Muscle layer of duodenum (tissue), 2 donors: ENCODE data around the gene IL1RAPL1.

Experiments used
- H3K27ac ChIP-seq: one replicate; pipeline ENCODE4 v1.7.0; 2013; ENCODE audit warnings: mild to moderate bottlenecking, low read length
- H3K27me3 ChIP-seq: one replicate; pipeline ENCODE4 v1.7.0; 2013; ENCODE audit warnings: low read depth, mild to moderate bottlenecking, control low read depth, low read length
- H3K36me3 ChIP-seq, 2 donors: one replicate each; pipeline ENCODE4 v1.7.0; 2013; ENCODE audit warnings: low read length in 2 of 2, control low read depth in 1 of 2, mild to moderate bottlenecking in 1 of 2; ENCODE audit not compliant: insufficient read depth in 2 of 2, control insufficient read depth in 1 of 2
- H3K4me1 ChIP-seq, 2 donors: one replicate each; pipeline ENCODE4 v1.7.0; 2013; ENCODE audit warnings: low read length in 2 of 2, mild to moderate bottlenecking in 2 of 2, control low read depth in 1 of 2, moderate library complexity in 1 of 2; ENCODE audit not compliant: insufficient read depth in 2 of 2, control insufficient read depth in 1 of 2
- H3K4me3 ChIP-seq, 2 donors: one replicate each; pipeline ENCODE4 v1.7.0; 2013; ENCODE audit warnings: low read length in 2 of 2, low read depth in 1 of 2, mild to moderate bottlenecking in 1 of 2
- H3K9me3 ChIP-seq, 2 donors: one replicate each; pipeline ENCODE4 v1.7.0; 2013; ENCODE audit warnings: low read length in 2 of 2, control low read depth in 1 of 2, mild to moderate bottlenecking in 1 of 2; ENCODE audit not compliant: control insufficient read depth in 1 of 2
- donor health status: healthy.

IL1RAPL1 gene

DNA sequence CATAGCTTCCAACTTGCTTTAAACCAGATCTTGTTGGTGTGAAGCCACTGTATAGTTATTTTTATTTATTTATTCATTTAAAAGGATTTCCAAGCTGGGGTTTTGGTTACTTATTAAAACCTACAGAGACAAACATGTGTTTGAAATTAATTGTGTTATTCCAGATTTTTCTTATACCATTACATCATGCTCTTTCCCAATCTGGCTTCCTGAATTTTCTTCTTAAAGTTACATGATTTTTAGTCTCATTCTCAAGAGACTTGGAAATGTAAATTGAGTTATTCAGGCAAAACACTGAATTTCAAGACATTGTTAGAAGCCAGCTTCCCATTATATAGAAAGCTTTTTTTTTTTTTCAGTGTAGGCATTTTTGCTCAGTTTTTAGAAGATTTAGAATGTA, 381.9 kb downstream of the IL1RAPL1 start:
- H3K36me3 ChIP-seq, result no peaks in the 10 kb centered on the region
- H3K9me3 ChIP-seq, result no peaks in the 10 kb centered on the region

GRCh38 chrX:28979877-28980276, 392.6 kb downstream of the IL1RAPL1 start:
- Histone ChIP-seq H3K27me3 (no peaks in the 10 kb centered on the region), H3K36me3 (no peaks in the 10 kb centered on the region), H3K27ac (no peak overlapping the region), H3K4me3 (no peak overlapping the region), H3K9me3 (no peaks in the 10 kb centered on the region), H3K4me1 (no peaks in the 10 kb centered on the region)

More for the DNA sequence above, 381.9 kb downstream of the IL1RAPL1 start:
- Histone ChIP-seq H3K27me3 (no peaks in the 10 kb centered on the region), H3K4me1 (no peaks in the 10 kb centered on the region), H3K4me3 (no peak overlapping the region), H3K27ac (no peak overlapping the region)

DNA sequence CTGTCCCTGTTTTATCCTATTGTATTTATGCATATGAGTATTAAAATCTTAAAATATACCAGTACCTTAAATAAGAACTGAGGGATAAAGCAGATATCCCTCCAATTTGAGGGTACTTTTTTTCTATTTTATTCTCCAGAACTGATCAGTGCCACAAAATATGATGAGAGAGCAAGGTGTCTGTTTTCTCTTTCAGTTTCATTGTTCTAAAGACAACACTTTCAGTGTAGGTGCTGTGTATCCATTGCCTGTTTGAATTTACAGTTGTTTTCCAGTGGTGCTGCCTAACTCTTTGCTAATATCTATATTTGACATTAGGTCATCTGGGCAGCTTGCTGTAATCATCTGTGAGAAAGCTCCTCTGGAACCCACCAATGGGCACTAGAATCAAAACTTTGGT, 394.7 kb downstream of the IL1RAPL1 start:
- H3K27ac ChIP-seq, result no peak overlapping the region
- no peaks in the 10 kb centered on the region for H3K4me1 ChIP-seq
- no peaks in the 10 kb centered on the region for H3K36me3 ChIP-seq
- no peak overlapping the region for H3K4me3 ChIP-seq
- no peaks in the 10 kb centered on the region for H3K9me3 ChIP-seq
- H3K27me3 ChIP-seq, result no peaks in the 10 kb centered on the region

DNA sequence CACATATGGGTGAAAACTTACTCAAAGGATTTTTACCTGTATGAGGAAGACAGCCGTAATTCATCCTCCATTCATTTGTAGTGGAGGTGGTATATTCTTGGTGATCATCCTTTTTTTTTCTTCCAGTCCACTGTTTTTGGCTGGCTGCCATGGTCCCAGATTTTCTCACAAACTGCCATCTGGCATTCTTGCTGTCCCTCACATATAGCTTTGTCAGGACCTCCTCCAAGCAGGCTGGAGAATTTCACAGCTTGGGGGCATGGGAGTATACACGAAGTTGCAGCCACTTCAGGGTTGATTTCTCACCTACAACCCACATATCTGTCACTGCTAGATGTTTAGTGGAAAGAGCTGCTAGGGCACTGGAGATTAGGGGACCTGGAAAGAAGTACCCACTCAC, 401.0 kb downstream of the IL1RAPL1 start:
- Histone ChIP-seq H3K36me3 (no peaks in the 10 kb centered on the region), H3K4me3 (no peak overlapping the region), H3K9me3 (no peaks in the 10 kb centered on the region), H3K4me1 (no peaks in the 10 kb centered on the region), H3K27ac (no peak overlapping the region), H3K27me3 (no peaks in the 10 kb centered on the region)

- no peak overlapping the region for H3K27ac ChIP-seq
- no peaks in the 10 kb centered on the region for H3K27me3 ChIP-seq
- H3K4me3 ChIP-seq, result no peak overlapping the region
- no peaks in the 10 kb centered on the region for H3K4me1 ChIP-seq
- H3K9me3 ChIP-seq, result no peaks in the 10 kb centered on the region
- no peaks in the 10 kb centered on the region for H3K36me3 ChIP-seq
Measured at GRCh38 chrX:28997706-28998463, 410.6 kb downstream of the IL1RAPL1 start.

GRCh38 chrX:28998609-28999135, 411.4 kb downstream of the IL1RAPL1 start:
- no peaks in the 10 kb centered on the region for H3K27me3 ChIP-seq
- H3K4me3 ChIP-seq, result no peak overlapping the region

GRCh38 chrX:29012867-29013266, 425.6 kb downstream of the IL1RAPL1 start:
- Histone ChIP-seq H3K27me3 (no peaks in the 10 kb centered on the region), H3K9me3 (no peaks in the 10 kb centered on the region), H3K36me3 (no peaks in the 10 kb centered on the region), H3K4me3 (no peak overlapping the region), H3K4me1 (no peaks in the 10 kb centered on the region), H3K27ac (no peak overlapping the region)

More at GRCh38 chrX:28998609-28999135, 411.4 kb downstream of the IL1RAPL1 start:
- Histone ChIP-seq H3K4me1 (no peaks in the 10 kb centered on the region), H3K27ac (no peak overlapping the region), H3K36me3 (no peaks in the 10 kb centered on the region), H3K9me3 (no peaks in the 10 kb centered on the region)

- no peaks in the 10 kb centered on the region for H3K27me3 ChIP-seq
- H3K4me1 ChIP-seq, result no peaks in the 10 kb centered on the region
- H3K9me3 ChIP-seq, result no peaks in the 10 kb centered on the region
- H3K4me3 ChIP-seq, result no peak overlapping the region
- no peaks in the 10 kb centered on the region for H3K36me3 ChIP-seq
- H3K27ac ChIP-seq, result no peak overlapping the region
Measured at GRCh38 chrX:29023207-29023606, 436.0 kb downstream of the IL1RAPL1 start.

DNA sequence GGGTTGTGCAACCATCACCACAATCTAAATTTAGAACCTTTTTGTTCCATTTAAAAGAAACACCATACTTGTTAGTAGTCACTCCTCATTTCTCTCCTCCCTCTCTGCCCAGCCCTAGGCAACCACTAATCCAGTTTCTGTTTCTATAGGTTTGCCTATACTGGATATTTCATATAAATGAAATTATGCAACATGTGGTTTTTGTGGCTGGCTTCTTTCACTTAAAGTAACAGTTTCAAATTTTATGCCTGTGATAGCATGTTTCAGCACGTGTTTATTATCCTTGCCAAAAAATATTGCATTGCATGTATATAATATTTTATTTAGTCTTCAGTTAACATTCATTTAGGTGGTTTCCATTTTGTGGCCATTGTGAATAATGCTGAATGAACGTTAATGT, 437.6 kb downstream of the IL1RAPL1 start:
- no peak overlapping the region for H3K27ac ChIP-seq
- no peaks in the 10 kb centered on the region for H3K36me3 ChIP-seq
- no peaks in the 10 kb centered on the region for H3K27me3 ChIP-seq
- no peaks in the 10 kb centered on the region for H3K9me3 ChIP-seq
- no peak overlapping the region for H3K4me3 ChIP-seq
- no peaks in the 10 kb centered on the region for H3K4me1 ChIP-seq

GRCh38 chrX:29039501-29039900, 452.3 kb downstream of the IL1RAPL1 start:
- Histone ChIP-seq H3K27me3 (no peaks in the 10 kb centered on the region), H3K36me3 (no peaks in the 10 kb centered on the region), H3K9me3 (no peaks in the 10 kb centered on the region), H3K4me1 (no peaks in the 10 kb centered on the region), H3K4me3 (no peak overlapping the region), H3K27ac (no peak overlapping the region)

GRCh38 chrX:29040160-29040559, 452.9 kb downstream of the IL1RAPL1 start:
- H3K4me3 ChIP-seq, result no peak overlapping the region

DNA sequence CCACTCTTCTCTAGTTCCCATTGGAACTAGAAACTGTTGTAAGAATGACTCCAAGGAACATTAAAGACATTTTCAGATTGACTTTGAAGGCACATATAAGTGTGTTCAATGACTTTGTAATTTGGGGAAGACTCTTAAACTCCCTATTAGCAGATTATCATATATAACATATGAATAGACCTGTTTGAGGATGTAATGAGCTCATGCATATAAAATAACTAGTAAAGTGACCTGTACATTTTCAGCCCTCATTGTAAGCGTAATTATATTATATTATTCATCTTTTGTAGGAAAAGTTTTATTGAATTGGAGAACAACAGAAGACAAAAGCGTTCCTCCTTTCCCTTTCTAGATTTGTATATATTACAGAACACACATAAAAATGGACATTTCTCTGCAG, 455.1 kb downstream of the IL1RAPL1 start:
- Histone ChIP-seq H3K4me1 (no peaks in the 10 kb centered on the region), H3K36me3 (no peaks in the 10 kb centered on the region), H3K4me3 (no peak overlapping the region), H3K27ac (no peak overlapping the region), H3K27me3 (no peaks in the 10 kb centered on the region), H3K9me3 (no peaks in the 10 kb centered on the region)

More at GRCh38 chrX:29040160-29040559, 452.9 kb downstream of the IL1RAPL1 start:
- no peaks in the 10 kb centered on the region for H3K27me3 ChIP-seq
- H3K9me3 ChIP-seq, result no peaks in the 10 kb centered on the region
- H3K27ac ChIP-seq, result no peak overlapping the region
- no peaks in the 10 kb centered on the region for H3K4me1 ChIP-seq
- no peaks in the 10 kb centered on the region for H3K36me3 ChIP-seq
